ENCODE measurements around the gene ADCY2.

Gene ADCY2

GRCh38 chr5:7437836-7438235 is 41.9 kb downstream of the ADCY2 start:
- DNase-seq (ENCODE audit: low read depth in 2 of 2), result no peak

GRCh38 chr5:7445068-7445467 is 49.1 kb downstream of the ADCY2 start:
- DNase-seq (ENCODE audit: low read depth in 2 of 2), result no peak

- DNase-seq (ENCODE audit: low read depth in 2 of 2), result no peak
These were observed 49.9 kb downstream of the ADCY2 start for GRCh38 chr5:7445831-7446230.

DNA sequence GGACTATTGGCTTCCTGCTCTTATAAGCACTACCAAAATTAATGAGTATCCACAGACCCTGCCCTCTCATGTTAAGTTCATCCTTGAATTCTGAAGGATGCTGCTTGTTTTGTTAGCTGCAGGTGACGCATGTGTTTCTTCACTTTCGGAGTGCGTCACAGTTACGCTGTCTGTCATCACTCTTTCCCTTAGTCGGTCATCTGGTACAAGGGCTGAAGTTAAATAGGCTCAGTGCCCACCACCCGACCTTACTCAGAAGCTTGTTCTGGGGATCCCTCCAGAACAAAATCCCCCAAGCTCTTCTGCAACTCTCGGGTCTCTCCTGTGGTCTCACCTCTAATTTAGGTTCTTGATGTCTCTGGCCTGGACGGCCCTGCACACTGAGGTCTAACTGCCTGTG is 51.0 kb downstream of the ADCY2 start:
- no peak for DNase-seq (ENCODE audit: low read depth in 2 of 2)

GRCh38 chr5:7453947-7454346 is 58.0 kb downstream of the ADCY2 start:
- no peak for DNase-seq (ENCODE audit: low read depth in 2 of 2)

DNA sequence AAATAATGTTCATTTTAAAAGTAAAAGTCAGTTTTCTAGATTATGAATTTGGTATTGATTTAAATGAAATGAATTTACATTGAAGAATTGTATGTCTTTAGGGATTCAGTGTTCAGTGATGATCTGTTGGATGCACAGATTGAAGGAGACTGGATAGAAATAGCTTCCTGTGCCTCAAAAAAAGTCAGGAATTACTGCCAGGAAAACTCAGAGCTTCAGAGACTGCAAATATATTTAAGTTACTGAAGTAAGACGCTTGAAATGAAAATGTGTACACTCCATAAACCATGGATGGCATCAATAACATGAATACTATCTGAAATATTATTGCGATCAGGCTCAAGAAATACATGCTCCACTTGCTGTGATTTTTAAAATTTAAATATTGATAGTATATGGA is 60.3 kb downstream of the ADCY2 start:
- no peak for DNase-seq (ENCODE audit: low read depth in 2 of 2)

GRCh38 chr5:7461371-7461770 is 65.4 kb downstream of the ADCY2 start:
- DNase-seq (ENCODE audit: low read depth in 2 of 2), result no peak

DNA sequence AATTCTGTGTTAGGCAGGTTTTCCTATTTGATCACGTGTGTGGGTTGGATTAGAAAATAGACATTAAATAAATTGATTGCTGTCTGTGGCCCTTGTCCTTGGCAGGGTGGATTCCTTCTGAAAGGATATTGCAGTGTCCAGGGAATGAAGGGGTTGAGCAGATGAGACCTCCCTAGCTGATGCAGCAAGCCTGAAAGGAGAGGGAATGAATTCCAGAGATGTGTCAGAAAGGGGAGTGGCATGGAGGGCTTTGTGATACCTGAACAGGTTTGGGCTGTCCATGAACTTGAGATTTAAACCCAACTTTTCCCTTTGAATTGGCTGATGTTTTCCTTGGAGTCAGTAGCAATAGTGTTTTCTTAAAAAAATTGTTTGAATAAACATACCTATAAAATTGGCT is 66.8 kb downstream of the ADCY2 start:
- no peak for DNase-seq (ENCODE audit: low read depth in 2 of 2)

DNA sequence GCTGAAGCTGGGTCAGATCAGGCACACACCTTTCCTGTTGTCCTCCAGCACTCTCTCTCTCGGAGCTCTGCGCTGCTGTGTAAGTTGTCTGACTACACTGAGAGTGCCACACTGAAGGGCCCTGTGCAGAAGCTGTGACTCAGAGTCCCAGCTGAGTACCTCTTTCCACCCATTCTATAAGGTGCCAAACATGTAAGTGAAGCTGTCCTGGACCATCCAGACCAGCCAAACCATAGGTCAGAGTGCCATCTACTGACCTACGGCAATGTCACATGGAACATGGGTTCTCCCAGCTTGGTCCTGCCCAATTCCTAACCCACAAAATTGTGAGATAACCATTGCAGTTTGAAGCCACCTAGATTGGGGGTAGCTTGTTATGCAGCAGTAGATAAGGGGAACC is 68.2 kb downstream of the ADCY2 start:
- no peak for DNase-seq (ENCODE audit: low read depth in 2 of 2)

DNA sequence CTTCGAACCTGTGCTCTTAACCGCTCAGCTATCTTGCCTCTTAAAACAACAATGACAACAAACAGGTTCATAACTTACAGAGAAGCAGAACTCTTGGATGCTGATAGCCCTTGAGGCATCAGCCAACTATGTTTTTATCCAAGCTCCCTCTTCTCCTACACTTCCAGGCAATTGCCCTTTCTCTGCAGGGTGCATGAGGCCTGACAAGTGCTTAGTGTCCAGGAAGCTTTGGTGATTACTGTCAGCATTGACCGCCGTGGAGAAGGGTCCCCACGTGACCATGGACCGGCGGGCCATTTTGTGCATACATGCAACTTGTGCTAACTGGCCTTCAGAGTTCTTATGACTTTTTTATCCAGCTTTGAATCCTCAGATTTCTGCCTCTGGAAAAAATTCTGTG is 71.2 kb downstream of the ADCY2 start:
- DNase-seq (ENCODE audit: low read depth in 2 of 2), result no peak

- DNase-seq (ENCODE audit: low read depth in 2 of 2), result no peak
These were observed 72.8 kb downstream of the ADCY2 start for GRCh38 chr5:7468742-7469141.

GRCh38 chr5:7471710-7472109 is 75.8 kb downstream of the ADCY2 start:
- DNase-seq (ENCODE audit: low read depth in 2 of 2), result no peak

GRCh38 chr5:7473115-7473514 is 77.2 kb downstream of the ADCY2 start:
- DNase-seq (ENCODE audit: low read depth in 2 of 2), result no peak

- no peak for DNase-seq (ENCODE audit: low read depth in 2 of 2)
These were observed 77.8 kb downstream of the ADCY2 start for GRCh38 chr5:7473668-7474215.

DNA sequence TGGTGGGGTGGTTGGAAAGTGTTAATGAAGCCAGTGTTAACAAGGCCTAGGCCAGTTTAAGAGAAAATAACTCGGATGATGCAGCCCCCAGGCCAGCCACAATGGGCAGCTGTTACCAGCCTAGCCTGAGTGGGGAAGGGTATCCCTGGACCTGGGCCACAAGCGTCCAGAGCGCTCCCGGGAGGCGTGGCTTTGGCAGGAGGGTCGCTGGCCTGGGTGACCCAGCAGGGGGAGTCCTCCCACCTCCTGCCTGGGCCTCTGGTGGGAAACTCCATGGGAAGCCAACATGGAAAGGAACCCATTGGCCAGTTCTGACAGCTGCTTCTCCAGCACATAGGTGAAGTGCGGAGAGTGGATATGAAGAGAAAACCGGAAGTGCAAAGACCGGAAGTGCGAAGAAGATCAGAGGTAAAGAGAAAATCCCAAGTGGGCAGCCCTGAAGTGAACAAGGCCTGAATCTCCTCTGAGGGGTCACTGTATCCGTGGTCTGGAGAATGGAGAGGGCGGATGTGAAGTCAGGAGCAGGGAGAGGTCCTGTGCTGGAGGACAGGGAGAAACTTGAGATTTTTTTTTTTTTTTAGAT is 79.0 kb downstream of the ADCY2 start:
- DNase-seq (ENCODE audit: low read depth in 2 of 2), result no peak

GRCh38 chr5:7478459-7478858 is 82.5 kb downstream of the ADCY2 start:
- no peak for DNase-seq (ENCODE audit: low read depth in 2 of 2)

- DNase-seq (ENCODE audit: low read depth in 2 of 2), result no peak
These were observed 92.8 kb downstream of the ADCY2 start for GRCh38 chr5:7488734-7489133.

DNA sequence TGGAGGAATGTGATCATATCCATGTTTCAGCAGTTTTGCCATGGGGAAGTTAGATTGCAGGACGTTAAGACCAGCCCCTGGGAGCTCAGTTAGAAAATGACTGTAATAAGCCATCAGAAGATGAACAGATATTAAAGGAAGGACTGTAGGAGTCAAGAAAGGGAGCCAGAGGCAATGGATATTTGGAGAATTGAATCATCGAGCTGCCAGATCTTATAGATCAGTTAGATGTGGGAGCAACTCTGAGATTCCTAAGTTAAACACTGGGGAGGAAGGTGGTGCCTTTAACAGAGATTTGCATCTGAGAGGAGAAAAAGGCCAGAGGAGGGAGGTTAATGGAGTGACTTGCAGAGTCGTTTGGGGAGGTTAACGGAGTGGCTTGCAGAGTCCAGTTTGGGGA is 96.4 kb downstream of the ADCY2 start:
- no peak for DNase-seq (ENCODE audit: low read depth in 2 of 2)

- DNase-seq (ENCODE audit: low read depth in 2 of 2), result no peak
These were observed 97.1 kb downstream of the ADCY2 start for GRCh38 chr5:7493081-7493480.

GRCh38 chr5:7493622-7494021 is 97.7 kb downstream of the ADCY2 start:
- no peak for DNase-seq (ENCODE audit: low read depth in 2 of 2)

DNA sequence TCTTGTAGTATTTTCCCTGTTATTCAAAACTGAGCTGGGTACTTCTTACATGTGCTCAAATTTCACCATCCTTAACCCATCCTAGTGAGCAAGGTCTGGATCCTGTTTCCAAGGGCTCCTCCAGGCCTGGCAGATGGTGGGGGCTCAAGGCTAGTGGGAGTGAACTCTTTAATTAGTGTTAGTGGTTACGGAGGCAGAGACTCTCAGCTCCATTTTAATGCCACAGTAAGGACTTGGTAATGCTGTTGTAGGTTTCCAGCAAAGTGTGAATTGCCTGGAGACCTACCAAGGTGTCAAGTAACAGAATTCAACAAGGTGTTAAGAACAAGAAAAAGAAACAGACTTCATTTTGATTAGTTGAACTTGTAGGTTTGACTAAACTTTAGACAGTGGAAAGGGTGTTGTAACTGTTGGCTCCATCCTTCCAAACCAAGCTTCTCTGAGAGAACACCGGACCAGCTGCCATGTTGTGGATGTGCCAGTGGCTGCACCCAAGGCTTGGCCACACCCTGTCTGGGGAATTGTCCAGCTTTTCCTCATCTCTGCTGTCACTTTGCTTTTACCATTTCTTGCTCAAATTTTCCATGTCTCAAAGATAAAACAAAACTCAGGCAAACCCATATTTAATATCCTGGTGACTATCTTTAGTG is 98.7 kb downstream of the ADCY2 start:
- no peak for DNase-seq (ENCODE audit: low read depth in 2 of 2)

- no peak for DNase-seq (ENCODE audit: low read depth in 2 of 2)
These were observed 99.2 kb downstream of the ADCY2 start for GRCh38 chr5:7495131-7495517.

DNA sequence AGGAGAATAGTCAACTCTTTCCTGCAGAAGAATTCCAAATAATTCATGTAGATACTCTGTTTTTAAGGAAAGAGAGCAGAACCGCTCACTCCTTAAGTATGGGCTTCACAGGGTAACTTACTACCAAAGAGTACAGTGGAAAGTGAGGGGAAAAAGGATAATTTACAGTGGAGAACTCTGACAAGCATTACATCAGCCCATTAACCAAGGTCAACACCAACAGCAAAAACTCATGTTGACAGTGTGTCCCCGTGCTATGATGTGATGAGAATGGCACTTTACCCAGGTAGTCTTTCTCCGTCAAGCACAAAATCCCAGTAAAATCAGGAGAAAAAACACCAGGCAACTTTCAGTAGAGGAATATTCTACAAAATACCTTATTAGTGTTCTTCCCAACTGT is 104.3 kb downstream of the ADCY2 start:
- no peak for DNase-seq (ENCODE audit: low read depth in 2 of 2)

DNA sequence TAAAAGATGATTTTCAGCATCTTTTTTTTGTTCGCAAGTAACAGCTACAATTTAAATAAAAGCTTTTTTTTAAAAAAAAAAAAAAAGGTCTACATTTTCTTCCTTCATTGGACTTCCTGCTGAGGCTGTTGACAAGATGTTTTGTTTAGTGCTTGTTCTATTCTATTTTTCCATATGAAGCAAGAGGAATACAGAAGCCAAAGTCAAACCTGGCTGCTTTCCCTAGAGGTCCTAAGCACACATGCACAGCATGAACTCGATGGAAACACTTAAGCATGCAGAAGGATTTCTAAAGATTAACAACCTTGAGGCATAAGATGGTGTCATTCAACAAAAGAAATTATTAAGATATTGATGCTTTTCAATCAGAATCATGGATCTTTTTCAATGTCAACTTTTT is 105.1 kb downstream of the ADCY2 start:
- no peak for DNase-seq (ENCODE audit: low read depth in 2 of 2)
